PFSK-1 (cell line): ENCODE measurements around the gene HOXA13.

Experiments
- FOXP2 ChIP-seq: optimal IDR thresholded peaks from 2 replicates; pipeline ENCODE3; 2011; ENCODE audit warnings: borderline replicate concordance, control low read depth, inconsistent platforms; ENCODE audit not compliant: insufficient read depth; ENCODE audit errors: extremely low read length, extremely low read depth
- POLR2AphosphoS5 ChIP-seq: IDR thresholded peaks from 2 replicates; pipeline ENCODE4 v1.6.1; 2012; ENCODE audit warnings: low read depth, mild to moderate bottlenecking, control low read depth, low read length, moderate library complexity

GRCh38 chr7:27153526-27153925, 46.4 kb downstream of the HOXA13 start:
- no peak for TF ChIP-seq POLR2AphosphoS5
- TF ChIP-seq FOXP2: no peak
